ENCODE results near the gene UNC13A. TPM values are rescaled to one million over a fixed set of nuclear protein-coding genes. Genes with fewer than 3 reads are reported as not detected.

Gene UNC13A
- total and polyA plus RNA-seq, 2 of the 13 experiments (the other 11 are each of a cell fraction or from before 2014, with no cell fraction given) = 0.11 to 0.45 TPM

DNA sequence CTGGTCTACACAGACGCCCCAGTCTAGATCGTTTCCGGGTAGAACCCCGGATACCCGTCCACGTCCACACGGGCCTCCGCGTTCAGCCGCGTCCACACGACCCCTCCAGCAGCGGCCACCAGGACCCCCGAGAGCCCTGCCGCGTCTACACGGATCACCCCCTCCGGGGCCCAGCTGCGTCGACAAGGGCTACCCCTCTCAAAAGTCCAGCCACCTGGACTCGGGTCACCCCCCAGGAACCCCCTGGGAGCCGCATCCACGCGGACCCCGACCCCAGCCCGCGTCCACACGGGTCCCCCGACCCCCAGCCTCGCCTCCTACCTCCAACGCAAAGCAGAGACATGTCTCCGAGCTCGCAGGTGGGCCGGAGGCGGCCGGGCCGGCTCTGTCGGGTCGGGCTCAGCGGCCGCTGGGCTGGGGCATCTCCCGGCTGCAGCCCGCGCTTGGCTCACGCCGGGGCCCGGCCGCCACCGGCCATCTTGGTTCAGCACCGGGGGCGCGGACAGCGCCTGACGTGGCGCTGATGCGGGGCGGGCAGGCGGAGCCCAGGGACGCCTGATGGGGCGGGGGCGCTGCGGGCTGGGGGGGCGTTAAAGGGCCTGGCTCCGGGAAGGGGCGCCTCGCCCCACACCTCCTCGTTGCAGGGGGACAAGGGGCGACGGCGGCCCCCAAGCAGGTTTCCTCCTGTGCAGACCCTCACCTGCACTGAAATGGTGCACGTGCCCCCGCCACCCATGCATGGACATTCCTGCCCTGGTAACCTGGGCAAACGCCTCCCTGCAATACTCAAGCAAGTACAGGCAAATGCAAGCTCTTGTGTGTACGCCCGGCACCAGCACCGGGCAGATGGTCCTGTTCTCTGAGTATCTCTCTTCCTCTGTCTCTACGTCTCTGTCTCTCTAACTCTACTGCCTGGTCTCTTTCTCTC, at the start of gene UNC13A (continued):
- TF ChIP-seq HOMEZ (CRISPR knock-in tag; IDR thresholded peaks at IDR 0.05; ENCODE audit: low read depth) (no peak), RORA (CRISPR knock-in tag; IDR thresholded peaks at IDR 0.05) (no peak), GTF2F1 (IDR thresholded peaks at IDR 0.05; ENCODE audit: low read length) (no peak), ZNF543 (CRISPR knock-in tag; IDR thresholded peaks at IDR 0.05) (no peak), ZFP91 (CRISPR knock-in tag; IDR thresholded peaks at IDR 0.05; ENCODE audit: borderline replicate concordance) (peak; percentile 98), ZNF614 (CRISPR knock-in tag; IDR thresholded peaks at IDR 0.05; ENCODE audit: borderline replicate concordance) (no peak), MATR3 (CRISPR knock-in tag; IDR thresholded peaks at IDR 0.05) (no peak), RARG (CRISPR knock-in tag; IDR thresholded peaks at IDR 0.05; ENCODE audit: low read depth) (no peak), ZNF749 (CRISPR knock-in tag; IDR thresholded peaks at IDR 0.05; ENCODE audit: borderline replicate concordance) (no peak), IKZF4 (CRISPR knock-in tag; IDR thresholded peaks at IDR 0.05; ENCODE audit: borderline replicate concordance, low read depth, not compliant biosample characterization) (peak; percentile 71), ZNF451 (CRISPR knock-in tag; IDR thresholded peaks at IDR 0.05) (0 out of 2 replicates have a peak, but pooled peaks have one; percentile 69), IRF2 (CRISPR knock-in tag; IDR thresholded peaks at IDR 0.05) (0 out of 2 replicates have a peak, but pooled peaks have one; percentile 29), BATF2 (CRISPR knock-in tag; IDR thresholded peaks at IDR 0.05) (no peak), CREB1 (IDR thresholded peaks at IDR 0.05) (no peak; the same call in 1 of the 2 replicates), CREB1 (CRISPR knock-in tag; IDR thresholded peaks at IDR 0.05) (no peak), HOXA3 (CRISPR knock-in tag; IDR thresholded peaks at IDR 0.05) (peak; percentile 51; the same call in 1 of the 2 replicates), TEAD2 (CRISPR knock-in tag; IDR thresholded peaks at IDR 0.05) (no peak), THAP11 (CRISPR knock-in tag; IDR thresholded peaks at IDR 0.05) (0 out of 2 replicates have a peak, but pooled peaks have one; percentile 48), KDM1A (CRISPR knock-in tag; IDR thresholded peaks at IDR 0.05) (no peak), ZNF558 (CRISPR knock-in tag; IDR thresholded peaks at IDR 0.05; ENCODE audit: borderline replicate concordance) (peak; percentile 28; the same call in 1 of the 2 replicates), NFKBIZ (CRISPR knock-in tag; IDR thresholded peaks at IDR 0.05) (no peak)
- TF ChIP-seq, protein P1, sequence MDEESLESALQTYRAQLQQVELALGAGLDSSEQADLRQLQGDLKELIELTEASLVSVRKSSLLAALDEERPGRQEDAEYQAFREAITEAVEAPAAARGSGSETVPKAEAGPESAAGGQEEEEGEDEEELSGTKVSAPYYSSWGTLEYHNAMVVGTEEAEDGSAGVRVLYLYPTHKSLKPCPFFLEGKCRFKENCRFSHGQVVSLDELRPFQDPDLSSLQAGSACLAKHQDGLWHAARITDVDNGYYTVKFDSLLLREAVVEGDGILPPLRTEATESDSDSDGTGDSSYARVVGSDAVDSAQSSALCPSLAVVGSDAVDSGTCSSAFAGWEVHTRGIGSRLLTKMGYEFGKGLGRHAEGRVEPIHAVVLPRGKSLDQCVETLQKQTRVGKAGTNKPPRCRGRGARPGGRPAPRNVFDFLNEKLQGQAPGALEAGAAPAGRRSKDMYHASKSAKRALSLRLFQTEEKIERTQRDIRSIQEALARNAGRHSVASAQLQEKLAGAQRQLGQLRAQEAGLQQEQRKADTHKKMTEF (CRISPR knock-in tag; IDR thresholded peaks at IDR 0.05) = 0 out of 2 replicates have a peak, but pooled peaks have one; percentile 26
- TF ChIP-seq, protein P2, sequence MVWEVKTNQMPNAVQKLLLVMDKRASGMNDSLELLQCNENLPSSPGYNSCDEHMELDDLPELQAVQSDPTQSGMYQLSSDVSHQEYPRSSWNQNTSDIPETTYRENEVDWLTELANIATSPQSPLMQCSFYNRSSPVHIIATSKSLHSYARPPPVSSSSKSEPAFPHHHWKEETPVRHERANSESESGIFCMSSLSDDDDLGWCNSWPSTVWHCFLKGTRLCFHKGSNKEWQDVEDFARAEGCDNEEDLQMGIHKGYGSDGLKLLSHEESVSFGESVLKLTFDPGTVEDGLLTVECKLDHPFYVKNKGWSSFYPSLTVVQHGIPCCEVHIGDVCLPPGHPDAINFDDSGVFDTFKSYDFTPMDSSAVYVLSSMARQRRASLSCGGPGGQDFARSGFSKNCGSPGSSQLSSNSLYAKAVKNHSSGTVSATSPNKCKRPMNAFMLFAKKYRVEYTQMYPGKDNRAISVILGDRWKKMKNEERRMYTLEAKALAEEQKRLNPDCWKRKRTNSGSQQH (CRISPR knock-in tag; IDR thresholded peaks at IDR 0.05; ENCODE audit: low read depth) = peak; percentile 87; the same call in 1 of the 2 replicates

Data from HepG2 (cell line).